Astrocyte (in vitro differentiated cells and primary cell): ENCODE measurements around the gene CIC.

Source experiments
- EZH2 ChIP-seq: IDR thresholded peaks from 2 replicates; pipeline ENCODE4 v1.6.1; 2012; ENCODE audit warnings: mild to moderate bottlenecking, low read length, inconsistent platforms; ENCODE audit not compliant: insufficient read depth
- TF ChIP-seq, protein P1 (sequence below): IDR thresholded peaks from 2 replicates; pipeline ENCODE4 v1.5.1; 2011; ENCODE audit warnings: low read depth, mild to moderate bottlenecking, inconsistent platforms, low read length, moderate library complexity; ENCODE audit not compliant: insufficient read depth

DNA sequence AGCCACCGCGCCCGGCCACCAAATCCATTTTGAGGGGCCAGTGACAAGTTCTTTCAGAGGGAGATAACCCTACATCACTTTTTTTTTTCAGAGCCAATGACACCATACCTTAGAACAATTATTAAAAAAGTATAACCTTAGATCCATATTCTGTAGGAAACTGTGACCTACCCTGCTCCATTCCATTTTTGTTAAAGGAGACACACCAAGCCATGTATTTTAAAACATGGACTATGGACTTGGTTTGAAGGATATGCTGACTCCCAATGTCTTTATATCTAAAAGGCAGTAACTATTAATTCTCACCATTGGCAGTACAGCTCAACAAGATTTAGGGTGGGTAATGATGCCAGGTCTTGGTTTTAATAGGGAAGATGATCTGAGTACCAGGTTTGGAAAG, 27.8 kb upstream of the CIC start:
- no peak for TF ChIP-seq EZH2
- TF ChIP-seq, protein P1, sequence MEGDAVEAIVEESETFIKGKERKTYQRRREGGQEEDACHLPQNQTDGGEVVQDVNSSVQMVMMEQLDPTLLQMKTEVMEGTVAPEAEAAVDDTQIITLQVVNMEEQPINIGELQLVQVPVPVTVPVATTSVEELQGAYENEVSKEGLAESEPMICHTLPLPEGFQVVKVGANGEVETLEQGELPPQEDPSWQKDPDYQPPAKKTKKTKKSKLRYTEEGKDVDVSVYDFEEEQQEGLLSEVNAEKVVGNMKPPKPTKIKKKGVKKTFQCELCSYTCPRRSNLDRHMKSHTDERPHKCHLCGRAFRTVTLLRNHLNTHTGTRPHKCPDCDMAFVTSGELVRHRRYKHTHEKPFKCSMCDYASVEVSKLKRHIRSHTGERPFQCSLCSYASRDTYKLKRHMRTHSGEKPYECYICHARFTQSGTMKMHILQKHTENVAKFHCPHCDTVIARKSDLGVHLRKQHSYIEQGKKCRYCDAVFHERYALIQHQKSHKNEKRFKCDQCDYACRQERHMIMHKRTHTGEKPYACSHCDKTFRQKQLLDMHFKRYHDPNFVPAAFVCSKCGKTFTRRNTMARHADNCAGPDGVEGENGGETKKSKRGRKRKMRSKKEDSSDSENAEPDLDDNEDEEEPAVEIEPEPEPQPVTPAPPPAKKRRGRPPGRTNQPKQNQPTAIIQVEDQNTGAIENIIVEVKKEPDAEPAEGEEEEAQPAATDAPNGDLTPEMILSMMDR: no peak
